Hepatocyte (in vitro differentiated cells): ENCODE results near the gene TWF2. TPM values are rescaled to one million over a fixed set of nuclear protein-coding genes. Genes with fewer than 3 reads are reported as not detected.

Source experiments
- DNase-seq: peaks from one replicate; pipeline ENCODE4 v3.0.0-alpha.2; 2016; ENCODE audit warnings: low spot score
- H2AFZ ChIP-seq: fragments of 200-600 bp; sonication (generic); 2 replicates; pipeline ENCODE4 v1.6.0; 2016; ENCODE audit warnings: antibody characterized with exemption, mild to moderate bottlenecking
- H3K27ac ChIP-seq: fragments of 200-600 bp; sonication (generic); 2 replicates; pipeline ENCODE4 v1.5.1; 2016; ENCODE audit warnings: mild to moderate bottlenecking
- H3K27me3 ChIP-seq: fragments of 200-600 bp; sonication (generic); 2 replicates; pipeline ENCODE4 v1.6.1; 2016
- H3K36me3 ChIP-seq: fragments of 200-600 bp; sonication (generic); replicated peaks from 2 replicates; pipeline ENCODE4 v1.5.1; 2016; ENCODE audit warnings: low read depth; ENCODE audit not compliant: insufficient read depth
- H3K4me1 ChIP-seq: fragments of 200-600 bp; sonication (generic); 2 replicates; pipeline ENCODE4 v1.5.1; 2016; ENCODE audit warnings: mild to moderate bottlenecking, moderate library complexity; ENCODE audit not compliant: insufficient read depth
- H3K4me2 ChIP-seq: fragments of 200-600 bp; sonication (generic); 2 replicates; pipeline ENCODE4 v1.6.0; 2016
- H3K4me3 ChIP-seq: fragments of 200-600 bp; sonication (generic); 2 replicates; pipeline ENCODE4 v1.5.1; 2016; ENCODE audit warnings: mild to moderate bottlenecking
- H3K79me2 ChIP-seq: fragments of 200-600 bp; sonication (generic); 2 replicates; pipeline ENCODE4 v1.6.0; 2017; ENCODE audit warnings: mild to moderate bottlenecking
- H3K9me2 ChIP-seq: fragments of 200-600 bp; sonication (generic); replicated peaks from 2 replicates; pipeline ENCODE4 v1.6.0; 2017; ENCODE audit warnings: mild to moderate bottlenecking; ENCODE audit not compliant: insufficient read depth
- H3K9me3 ChIP-seq: fragments of 200-600 bp; sonication (generic); 2 replicates; pipeline ENCODE4 v1.5.1; 2016; ENCODE audit warnings: low read depth, mild to moderate bottlenecking
- H4K20me1 ChIP-seq: fragments of 200-600 bp; sonication (generic); 2 replicates; pipeline ENCODE4 v1.6.0; 2016; ENCODE audit warnings: mild to moderate bottlenecking; ENCODE audit not compliant: insufficient read depth, poor library complexity, severe bottlenecking
- EZH2 ChIP-seq: fragments of 200-600 bp; sonication (generic); IDR thresholded peaks from 2 replicates; pipeline ENCODE4 v1.6.1; 2016; ENCODE audit warnings: antibody characterized with exemption, mild to moderate bottlenecking, borderline replicate concordance
- EZH2phosphoT487 ChIP-seq: fragments of 200-600 bp; sonication (generic); IDR thresholded peaks from one replicate; pipeline ENCODE4 v1.6.1; 2018; ENCODE audit warnings: antibody characterized with exemption, mild to moderate bottlenecking, low read depth, moderate library complexity; ENCODE audit not compliant: unreplicated experiment, severe bottlenecking
- WGBS: methylation state at CpG from one replicate; pipeline ENCODE4 v1.1.6; 2016; ENCODE audit warnings: low lambda C conversion rate; ENCODE audit errors: missing lambda C conversion rate; 5-methylcytosine and 5-hydroxymethylcytosine counted together
- polyA plus RNA-seq: library from polyadenylated mRNA; unstranded; fragments of >200 nt; fragmentation: Nextera tagmentation; extraction: Ambion mirVana; gene quantifications from 2 replicates; pipeline ENCODE4 v1.2.1, GENCODE V29; 2016
- total RNA-seq: library from RNA; depleted of rRNA; stranded (reverse); fragments of >200 nt; gene quantifications from 2 replicates; pipeline ENCODE4 v1.2.3, GENCODE V29; 2014
- TF ChIP-seq, protein P1 (sequence below): fragments of 200-600 bp; sonication (generic); IDR thresholded peaks from 2 replicates; pipeline ENCODE4 v1.5.1; 2016; ENCODE audit warnings: antibody characterized with exemption, mild to moderate bottlenecking; ENCODE audit not compliant: poor library complexity

Gene TWF2
- total and polyA plus RNA-seq, 2 experiments from 2014 or later, result 47.4 to 52.5 TPM

DNA sequence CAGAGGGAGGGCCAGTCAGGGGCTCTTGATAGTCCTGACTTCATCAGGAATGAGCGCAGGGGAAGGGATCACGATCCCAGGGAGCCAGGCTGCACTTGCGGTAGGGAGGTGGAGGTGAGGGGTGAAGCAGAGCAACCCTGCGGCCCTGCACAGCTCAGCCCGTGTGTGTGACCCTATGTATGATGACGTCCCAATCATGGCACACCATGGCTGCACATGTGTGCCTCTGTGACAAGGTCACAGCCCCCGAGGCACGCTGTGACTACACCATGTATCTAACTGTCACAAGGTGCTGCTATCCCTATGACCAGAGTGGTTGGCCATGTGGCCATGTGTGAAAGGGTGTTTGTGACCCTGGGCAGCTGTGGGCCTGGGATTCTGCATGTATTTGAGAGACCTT, 54.3 kb downstream of the TWF2 start:
- WGBS, result 95% methylated on average over 8 of the region's 8 CpGs
- H3K27me3 ChIP-seq, result no peaks in the 10 kb centered on the region
- H2AFZ ChIP-seq, result no peak overlapping the region
- no peaks in the 10 kb centered on the region for H4K20me1 ChIP-seq
- TF ChIP-seq EZH2phosphoT487, result no peak
- TF ChIP-seq, protein P1, sequence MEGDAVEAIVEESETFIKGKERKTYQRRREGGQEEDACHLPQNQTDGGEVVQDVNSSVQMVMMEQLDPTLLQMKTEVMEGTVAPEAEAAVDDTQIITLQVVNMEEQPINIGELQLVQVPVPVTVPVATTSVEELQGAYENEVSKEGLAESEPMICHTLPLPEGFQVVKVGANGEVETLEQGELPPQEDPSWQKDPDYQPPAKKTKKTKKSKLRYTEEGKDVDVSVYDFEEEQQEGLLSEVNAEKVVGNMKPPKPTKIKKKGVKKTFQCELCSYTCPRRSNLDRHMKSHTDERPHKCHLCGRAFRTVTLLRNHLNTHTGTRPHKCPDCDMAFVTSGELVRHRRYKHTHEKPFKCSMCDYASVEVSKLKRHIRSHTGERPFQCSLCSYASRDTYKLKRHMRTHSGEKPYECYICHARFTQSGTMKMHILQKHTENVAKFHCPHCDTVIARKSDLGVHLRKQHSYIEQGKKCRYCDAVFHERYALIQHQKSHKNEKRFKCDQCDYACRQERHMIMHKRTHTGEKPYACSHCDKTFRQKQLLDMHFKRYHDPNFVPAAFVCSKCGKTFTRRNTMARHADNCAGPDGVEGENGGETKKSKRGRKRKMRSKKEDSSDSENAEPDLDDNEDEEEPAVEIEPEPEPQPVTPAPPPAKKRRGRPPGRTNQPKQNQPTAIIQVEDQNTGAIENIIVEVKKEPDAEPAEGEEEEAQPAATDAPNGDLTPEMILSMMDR, result no peak
- TF ChIP-seq EZH2, result no peak
- H3K9me3 ChIP-seq, result no peaks in the 10 kb centered on the region
- H3K4me2 ChIP-seq, result no peak overlapping the region
- peaks cover 10% of the 10 kb centered on the region for H3K4me1 ChIP-seq
- H3K9me2 ChIP-seq, result no peaks in the 10 kb centered on the region
- DNase-seq, result no peak
- H3K4me3 ChIP-seq, result no peak overlapping the region
- H3K79me2 ChIP-seq, result no peaks in the 10 kb centered on the region
- no peak overlapping the region for H3K27ac ChIP-seq
- H3K36me3 ChIP-seq, result no peaks in the 10 kb centered on the region

DNA sequence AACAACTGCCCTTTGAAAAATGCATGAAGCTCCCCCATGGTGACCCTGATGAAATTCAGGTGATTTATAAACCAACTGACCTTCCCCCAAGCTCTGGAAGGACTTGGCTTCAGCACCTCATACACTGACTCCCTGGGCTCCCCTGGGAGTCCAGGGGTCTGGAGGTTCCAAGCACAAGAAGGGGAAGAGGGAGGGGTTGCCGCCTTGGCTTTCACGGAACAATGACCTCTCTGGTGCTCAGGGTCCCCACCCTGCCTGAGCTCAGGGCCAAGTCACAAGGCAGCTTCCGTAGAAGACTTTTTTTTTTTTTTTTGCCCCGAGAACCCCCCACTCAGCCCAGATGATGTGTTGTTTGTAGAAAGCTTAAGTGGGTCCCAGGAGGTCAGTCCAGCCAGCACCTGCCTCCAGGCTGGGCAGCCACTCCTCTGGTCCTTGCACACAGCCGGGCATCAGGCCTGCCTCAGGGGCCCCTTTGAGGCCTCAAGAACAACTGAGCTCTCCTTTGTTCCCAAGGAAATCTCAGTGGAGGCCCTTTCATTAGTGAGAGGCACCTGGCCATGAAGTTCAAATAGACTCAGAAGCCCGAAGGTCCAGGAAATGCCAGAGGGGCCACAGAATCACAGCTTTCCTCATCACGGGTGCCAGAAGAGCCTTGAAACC, 55.0 kb downstream of the TWF2 start:
- no peak for TF ChIP-seq EZH2phosphoT487
- TF ChIP-seq EZH2, result no peak
- TF ChIP-seq, protein P1, result no peak
- H3K4me2 ChIP-seq, result no peak overlapping the region
- no peaks in the 10 kb centered on the region for H4K20me1 ChIP-seq
- H3K9me2 ChIP-seq, result no peaks in the 10 kb centered on the region
- H3K27me3 ChIP-seq, result no peaks in the 10 kb centered on the region
- H3K27ac ChIP-seq, result no peak overlapping the region
- no peak overlapping the region for H3K4me3 ChIP-seq
- no peaks in the 10 kb centered on the region for H3K79me2 ChIP-seq
- H2AFZ ChIP-seq, result no peak overlapping the region
- no peak for DNase-seq
- H3K9me3 ChIP-seq, result no peaks in the 10 kb centered on the region
- H3K36me3 ChIP-seq, result no peaks in the 10 kb centered on the region
- peaks cover 10% of the 10 kb centered on the region for H3K4me1 ChIP-seq
- WGBS, result 65% methylated on average over 7 of the region's 7 CpGs

DNA sequence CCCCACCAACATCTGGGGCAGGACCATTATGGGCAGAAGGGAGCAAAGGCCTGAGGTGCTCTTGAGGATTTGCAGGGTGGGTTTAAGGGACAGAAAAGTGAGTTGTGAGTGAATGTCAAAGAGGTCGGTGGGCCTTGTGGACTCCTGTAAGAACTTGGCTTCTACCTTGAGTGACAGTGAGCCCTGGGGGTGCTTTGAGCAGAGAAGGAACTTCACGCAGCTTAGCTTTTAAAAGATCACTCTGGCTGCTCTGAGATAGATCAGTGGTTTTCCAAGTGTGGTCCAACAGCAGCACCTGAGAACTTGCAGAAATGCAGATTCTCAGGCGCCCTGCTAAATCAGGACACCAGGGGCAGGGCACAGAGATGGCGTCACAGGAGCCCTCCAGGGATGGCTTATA, 56.3 kb downstream of the TWF2 start:
- Histone ChIP-seq H3K27ac (no peak overlapping the region), H2AFZ (no peak overlapping the region)

More for the DNA sequence above, 56.3 kb downstream of the TWF2 start:
- TF ChIP-seq, protein P1, result no peak
- TF ChIP-seq EZH2 (no peak), EZH2phosphoT487 (no peak)
- no peaks in the 10 kb centered on the region for H3K9me2 ChIP-seq
- no peak overlapping the region for H3K4me2 ChIP-seq
- WGBS, result 86% methylated on average over 4 of the region's 4 CpGs
- no peaks in the 10 kb centered on the region for H3K79me2 ChIP-seq
- H3K4me3 ChIP-seq, result no peak overlapping the region
- no peaks in the 10 kb centered on the region for H3K36me3 ChIP-seq
- H3K9me3 ChIP-seq, result no peaks in the 10 kb centered on the region
- peaks cover 10% of the 10 kb centered on the region for H3K4me1 ChIP-seq
- DNase-seq, result no peak
- no peaks in the 10 kb centered on the region for H3K27me3 ChIP-seq
- no peaks in the 10 kb centered on the region for H4K20me1 ChIP-seq
